ENCODE results near the gene ARFGAP3.
"Not testable (repeated sequence)": the region's sequence is repeated elsewhere in the genome, so short reads cannot be mapped to it uniquely, and the experiment has no call there.

The ARFGAP3 gene

DNA sequence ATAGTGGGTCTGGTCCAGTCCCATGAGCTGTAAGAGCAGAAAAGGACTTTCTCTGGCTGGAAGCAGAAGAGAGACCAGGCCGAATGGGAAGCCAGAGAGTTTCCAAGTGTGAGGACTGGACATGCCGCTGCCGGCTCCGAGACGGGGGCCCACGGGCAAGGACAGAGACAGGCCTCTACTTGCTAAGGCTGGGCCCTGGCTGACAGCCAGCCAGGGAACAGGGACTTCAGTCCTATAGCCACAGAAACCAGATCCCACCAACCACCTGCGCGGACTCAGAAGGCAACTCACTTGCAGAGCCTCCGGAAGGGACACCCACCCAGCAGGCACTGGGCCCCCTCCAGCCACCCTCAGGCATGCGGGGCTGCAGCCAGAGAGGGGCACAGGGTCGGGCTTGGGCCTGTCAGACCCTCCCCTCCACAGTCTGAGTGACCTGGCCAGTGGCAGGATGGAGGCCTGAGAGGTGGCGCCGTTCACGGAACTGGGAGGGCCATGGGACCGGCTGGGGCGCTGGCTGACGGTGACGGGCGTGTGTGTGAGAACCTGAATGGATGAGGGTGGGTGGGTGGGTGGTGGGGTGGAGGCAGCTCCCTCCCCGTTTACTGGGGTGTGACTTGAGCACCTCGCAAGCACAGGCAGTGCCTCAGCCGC is 88.6 kb downstream of the ARFGAP3 start:
- no peak for DNase-seq (ENCODE audit: low spot score)

DNA sequence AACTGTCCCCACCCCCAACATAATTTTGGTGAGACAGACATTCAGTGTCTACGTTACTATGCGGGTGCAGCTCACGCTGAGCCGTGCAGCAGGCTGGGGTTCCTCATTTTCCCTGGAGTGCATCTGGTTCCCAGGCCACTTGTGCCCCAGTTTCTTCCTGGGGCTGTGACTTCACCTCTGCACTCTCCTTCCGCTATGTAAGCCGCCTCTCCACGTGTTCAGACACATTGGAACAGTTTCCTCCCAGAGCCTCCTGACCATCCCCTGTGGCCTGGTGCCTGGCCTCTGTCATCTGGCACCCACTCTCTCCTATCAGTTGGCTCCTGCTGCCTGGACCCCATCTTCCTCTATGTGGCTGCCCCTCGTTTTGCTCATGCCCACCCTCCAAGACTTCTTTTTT is 90.2 kb downstream of the ARFGAP3 start:
- no peak for DNase-seq (ENCODE audit: low spot score)

DNA sequence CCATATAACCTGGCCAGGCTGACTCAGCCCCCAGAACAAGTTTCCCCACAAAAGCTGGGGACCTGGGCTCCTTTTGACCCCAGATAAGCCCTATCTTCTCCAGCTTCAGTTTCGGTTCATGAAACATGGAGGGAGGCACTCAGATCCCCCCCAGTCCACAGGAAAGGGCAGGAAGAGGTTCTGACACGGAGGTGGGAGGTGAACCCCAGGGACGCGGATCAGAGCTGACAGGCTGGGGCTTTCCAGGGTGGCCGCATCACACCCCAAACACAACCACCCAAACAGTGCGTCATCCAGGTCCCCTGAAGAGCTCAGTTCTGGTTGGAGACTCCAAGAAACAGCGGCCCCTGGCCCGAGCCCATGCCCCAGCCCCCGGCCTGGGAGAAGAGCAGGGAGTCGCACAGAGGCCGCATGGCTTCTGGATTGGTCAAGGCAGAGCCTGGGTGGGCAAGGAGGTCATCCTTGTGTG is 92.1 kb downstream of the ARFGAP3 start:
- no peak for DNase-seq (ENCODE audit: low spot score)

DNA sequence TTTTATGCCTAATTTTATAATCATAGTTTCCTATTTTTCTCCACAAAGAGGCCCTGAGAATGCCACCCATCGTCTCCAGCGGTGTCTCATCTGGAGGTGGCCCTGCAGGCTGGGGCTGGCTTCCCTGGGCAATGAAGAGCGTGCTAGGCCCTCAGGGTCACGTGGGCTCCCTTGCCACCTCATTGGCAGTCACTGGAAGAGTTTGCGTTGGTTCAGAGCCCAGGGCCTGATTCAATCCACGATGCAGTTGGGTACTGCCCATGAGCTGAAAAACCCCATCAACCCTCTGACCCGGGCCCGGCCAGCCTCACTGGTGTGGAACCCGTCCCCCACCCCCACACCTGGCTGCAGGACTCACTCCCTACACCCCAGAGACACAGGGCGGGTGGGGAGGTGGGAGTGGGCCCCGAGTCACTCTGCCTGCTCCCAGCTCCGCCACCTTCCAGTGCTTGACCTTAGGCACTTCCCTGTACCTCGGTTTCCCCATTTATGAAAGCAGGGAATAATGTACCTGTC is 93.0 kb downstream of the ARFGAP3 start:
- DNase-seq (ENCODE audit: low spot score), result no peak

DNA sequence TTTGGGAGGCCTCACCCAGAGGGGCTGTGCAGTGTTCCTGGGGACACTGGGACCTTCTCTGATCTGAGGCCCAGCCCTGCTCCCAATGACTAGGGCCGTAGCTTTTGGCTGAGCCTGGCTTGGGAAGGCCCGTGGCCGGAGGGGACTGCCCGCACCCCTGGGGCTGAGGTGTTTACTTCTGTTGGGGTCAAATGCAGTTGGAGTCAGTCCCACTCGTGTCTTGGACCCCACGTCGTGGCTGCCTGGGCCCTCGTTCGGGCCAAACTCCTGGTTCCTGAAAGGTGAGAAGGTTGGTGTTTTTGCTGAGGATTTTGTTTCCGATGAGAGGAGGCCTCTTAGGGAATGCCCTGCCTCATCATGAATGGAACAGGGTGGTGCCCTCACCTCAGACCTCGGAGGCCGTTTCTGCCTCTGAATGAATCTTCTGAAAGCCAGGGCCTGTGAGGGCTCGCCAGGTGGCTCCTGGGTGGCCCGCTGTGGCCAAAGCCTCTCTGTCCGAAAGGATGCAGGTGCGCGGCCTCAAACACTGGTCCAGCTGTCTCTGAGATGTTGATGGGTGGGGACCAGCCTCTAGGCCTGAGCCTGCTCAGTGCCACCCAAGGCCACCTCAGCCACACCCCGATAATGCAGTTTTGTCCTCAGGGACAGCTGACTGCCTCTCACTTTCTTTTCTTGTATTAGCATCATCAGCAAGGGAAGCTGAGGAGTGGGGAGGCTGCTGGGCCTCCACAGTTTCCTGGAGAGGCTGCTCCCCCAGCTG is 96.1 kb downstream of the ARFGAP3 start:
- DNase-seq (ENCODE audit: low spot score), result no peak

DNA sequence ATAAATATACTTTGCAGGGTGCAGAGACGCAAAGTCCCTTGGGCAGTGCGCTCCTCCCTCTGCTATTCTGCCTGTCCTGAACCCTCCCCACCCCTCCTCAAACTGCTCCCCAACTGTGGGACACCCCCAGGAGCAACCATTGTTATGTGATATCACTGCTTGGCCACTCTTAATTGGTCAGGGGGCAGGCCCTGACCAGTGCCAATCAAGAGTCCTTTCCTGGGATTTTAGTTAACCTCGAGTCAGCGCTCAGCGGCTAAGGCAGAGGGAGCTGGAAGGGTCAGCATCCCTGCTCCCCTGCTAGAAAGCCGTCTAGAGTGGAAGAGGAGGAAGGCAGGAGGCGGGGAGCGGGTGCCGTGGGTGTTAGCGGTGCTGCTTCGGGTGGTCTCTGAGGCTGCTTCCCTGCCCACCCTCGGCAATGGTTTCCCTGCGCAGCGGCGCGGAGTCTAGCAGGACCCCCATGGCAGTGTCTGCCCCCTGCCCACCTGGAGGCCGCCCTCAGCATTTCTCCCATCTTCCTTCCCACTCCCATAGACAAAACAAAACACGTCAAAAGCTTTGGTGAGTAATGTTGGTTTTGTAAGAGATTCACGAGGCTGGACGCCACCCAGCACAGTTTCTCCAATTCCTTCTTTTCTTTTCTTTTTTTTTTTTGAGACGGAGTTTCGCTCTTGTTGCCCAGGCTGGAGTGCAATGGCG is 98.0 kb downstream of the ARFGAP3 start:
- DNase-seq (ENCODE audit: low spot score), result no peak

DNA sequence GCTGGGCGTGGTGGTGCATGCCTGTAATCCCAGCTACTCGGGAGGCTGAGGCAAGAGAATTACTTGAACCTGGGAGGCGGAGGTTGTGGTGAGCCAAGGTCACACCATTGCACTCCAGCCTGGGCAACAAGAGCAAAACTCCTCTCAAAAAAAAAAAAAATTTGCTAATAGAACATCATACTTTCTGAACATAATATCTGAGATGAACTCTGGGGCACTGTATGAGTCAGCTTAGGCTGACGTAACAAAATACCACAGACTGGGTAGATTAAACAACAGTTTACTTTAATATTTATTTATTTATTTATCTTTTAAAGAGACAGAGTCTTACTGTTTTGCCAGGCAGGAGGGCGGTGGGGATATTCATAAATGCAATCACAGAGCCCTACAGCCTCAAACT is 101.5 kb downstream of the ARFGAP3 start:
- not testable (repeated sequence) for DNase-seq (ENCODE audit: low spot score)

DNA sequence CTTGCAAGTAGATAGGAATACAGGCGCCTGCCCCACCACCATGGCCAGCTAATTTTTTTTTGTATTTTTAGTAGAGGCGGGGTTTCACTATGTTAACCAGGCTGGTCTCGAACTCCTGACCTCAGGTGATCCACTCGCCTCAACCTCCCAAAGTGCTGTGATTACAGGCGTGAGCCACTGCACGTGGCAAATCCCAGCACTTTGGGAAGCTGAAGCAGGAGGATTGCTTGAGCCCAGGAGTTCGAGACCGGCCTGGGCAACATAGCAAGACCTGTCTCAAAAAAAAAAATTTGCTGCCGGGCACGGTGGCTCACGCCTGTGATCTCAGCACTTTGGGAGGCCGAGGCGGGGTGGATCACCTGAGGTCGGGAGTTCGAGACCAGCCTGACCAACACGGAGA is 102.0 kb downstream of the ARFGAP3 start:
- not testable (repeated sequence) for DNase-seq (ENCODE audit: low spot score)

DNA sequence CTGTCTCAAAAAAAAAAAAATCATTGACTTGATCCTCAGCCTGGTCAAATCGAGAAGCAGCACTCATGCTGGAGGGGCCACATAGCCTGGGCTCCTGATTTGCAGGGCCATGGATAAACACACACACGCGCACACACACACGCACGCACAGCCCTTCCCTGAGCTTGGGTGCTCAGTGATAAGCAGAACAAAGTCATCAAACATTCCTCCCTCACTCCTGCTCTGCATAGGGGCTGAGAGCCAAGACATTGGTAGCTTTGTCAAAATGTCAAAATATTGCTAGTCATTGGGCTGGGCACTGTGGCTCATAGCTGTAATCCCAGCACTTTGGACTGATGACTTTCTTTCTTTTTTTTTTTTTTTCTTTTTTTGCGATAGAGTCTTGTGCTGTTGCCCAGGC is 102.4 kb downstream of the ARFGAP3 start:
- no peak for DNase-seq (ENCODE audit: low spot score)

DNA sequence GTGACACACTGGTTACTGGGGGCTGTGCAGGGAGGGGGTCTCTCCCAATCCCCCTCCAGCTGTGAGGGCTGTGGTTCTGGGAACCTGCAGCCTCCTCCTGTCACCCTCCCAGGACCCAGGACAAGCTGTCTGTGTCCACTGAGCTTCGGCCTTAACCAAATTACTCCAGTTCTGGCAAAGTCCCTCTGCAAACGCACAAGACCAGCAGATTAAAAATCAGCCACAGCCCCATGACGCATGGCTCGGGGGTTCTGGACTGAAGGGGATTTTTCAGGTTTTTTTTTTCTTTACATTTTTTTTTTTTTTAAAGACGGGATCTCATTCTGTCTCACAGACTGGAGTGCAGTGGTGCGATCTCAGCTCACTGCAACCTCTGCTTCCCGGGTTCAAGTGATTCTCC is 104.2 kb downstream of the ARFGAP3 start:
- no peak for DNase-seq (ENCODE audit: low spot score)

DNA sequence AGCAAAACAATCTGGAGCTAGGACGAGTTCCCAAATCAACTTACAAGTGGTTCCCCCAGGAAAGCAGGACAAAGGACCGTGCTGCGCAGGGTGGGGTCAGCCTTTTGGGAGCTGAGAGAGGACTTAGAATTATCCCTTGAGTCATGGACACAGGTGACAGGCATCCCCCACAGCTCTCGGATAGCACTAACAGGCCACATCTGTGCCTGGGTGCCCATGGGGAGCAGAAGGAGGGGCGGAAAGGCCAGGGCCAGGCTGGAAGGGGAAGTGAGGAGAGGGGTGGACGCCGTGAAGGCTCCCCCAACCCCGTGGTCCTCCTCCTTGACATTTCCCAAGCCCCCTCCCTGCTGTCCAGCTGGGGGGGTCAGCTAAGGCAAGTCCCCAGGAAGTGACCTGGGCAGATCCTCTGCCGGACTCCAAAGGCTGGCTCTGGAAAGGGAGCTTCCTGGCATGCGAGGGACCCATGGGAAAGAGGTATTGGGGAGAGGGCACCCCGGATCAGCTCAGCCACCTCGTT is 104.8 kb downstream of the ARFGAP3 start:
- DNase-seq (ENCODE audit: low spot score), result no peak

DNA sequence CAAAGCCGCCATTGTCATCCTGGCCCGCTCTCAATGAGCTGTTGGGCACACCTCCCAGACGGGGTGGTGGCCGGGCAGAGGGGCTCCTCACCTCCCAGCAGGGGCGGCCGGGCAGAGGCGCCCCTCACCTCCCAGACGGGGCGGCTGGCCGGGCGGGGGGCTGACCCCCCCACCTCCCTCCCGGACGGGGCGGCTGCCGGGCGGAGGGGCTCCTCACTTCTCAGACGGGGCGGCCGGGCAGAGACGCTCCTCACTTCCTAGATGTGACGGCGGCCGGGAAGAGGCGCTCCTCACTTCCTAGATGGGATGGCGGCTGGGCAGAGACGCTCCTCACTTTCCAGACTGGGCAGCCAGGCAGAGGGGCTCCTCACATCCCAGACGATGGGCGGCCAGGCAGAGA is 106.7 kb downstream of the ARFGAP3 start:
- not testable (repeated sequence) for DNase-seq (ENCODE audit: low spot score)

DNA sequence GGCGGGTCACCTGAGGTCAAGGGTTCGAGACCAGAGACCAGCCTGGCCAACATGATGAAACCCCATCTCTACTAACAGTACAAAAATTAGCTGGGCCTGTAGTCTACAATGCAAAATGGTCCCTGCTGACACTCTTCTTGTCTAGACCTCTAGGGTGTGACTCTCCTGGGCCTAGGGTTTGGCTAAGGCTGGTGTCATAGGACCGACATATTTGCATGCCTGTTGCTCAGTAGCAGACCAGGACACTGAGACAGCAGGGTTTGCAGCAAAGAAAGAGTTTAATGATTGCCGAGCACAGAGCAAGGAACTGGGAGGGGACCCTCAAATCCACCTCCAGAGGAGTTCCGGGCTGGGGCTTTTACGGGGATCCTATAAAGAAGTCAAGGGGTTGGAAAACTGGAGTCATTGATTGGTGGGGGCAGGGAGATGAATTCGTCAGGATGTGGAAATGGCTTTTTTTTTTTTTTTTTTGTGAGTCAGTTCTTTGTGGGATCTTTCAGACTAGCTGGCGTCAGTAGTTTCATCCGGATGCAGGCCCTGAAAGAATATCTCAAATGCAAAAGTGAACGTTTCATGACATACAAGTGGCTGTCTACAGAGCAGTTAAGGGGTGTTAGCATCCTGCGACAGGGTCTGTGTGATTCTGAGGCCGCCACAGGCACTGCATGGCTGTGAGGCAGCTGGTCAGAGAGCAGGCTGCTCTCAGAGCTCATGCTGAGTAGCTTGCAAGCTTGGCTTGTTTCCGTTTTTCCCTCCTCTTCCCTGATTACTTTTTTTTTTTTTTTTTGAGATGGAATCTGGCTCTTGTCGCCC is 109.2 kb downstream of the ARFGAP3 start:
- no peak for DNase-seq (ENCODE audit: low spot score)
